Breast epithelium (tissue), 3 donors: ENCODE results near the gene ACTR2.

Experiments
- CTCF ChIP-seq, 3 donors: fragments of 450-650 bp; IDR thresholded peaks; one replicate each; pipeline ENCODE4 v1.5.1; 2016 to 2017; ENCODE audit warnings: antibody characterized with exemption in 3 of 3, mild to moderate bottlenecking in 3 of 3, moderate library complexity in 3 of 3
- POLR2A ChIP-seq: fragments of 450-650 bp; IDR thresholded peaks from one replicate; pipeline ENCODE4 v1.6.1; 2016; ENCODE audit warnings: antibody characterized with exemption, mild to moderate bottlenecking, moderate library complexity

- TF ChIP-seq CTCF (IDR thresholded peaks at IDR 0.05) = no peak
- no peak for TF ChIP-seq POLR2A
Observed at GRCh38 chr2:65268957-65269356, 41.3 kb downstream of the ACTR2 start.
